Lower lobe of right lung (tissue), 2 donors: ENCODE results near the gene NR2F1-AS1. TPM values are rescaled to one million over a fixed set of nuclear protein-coding genes. Genes with fewer than 3 reads are reported as not detected.

Experiments used
- ATAC-seq, 2 donors: fragments of 200-7000 bp; cut with Tn5 transposase; one replicate each; pipeline ENCODE4 v1.9.1; 2020 to 2022; ENCODE audit warnings: mild to moderate bottlenecking in 2 of 2, moderate library complexity in 2 of 2
- DNase-seq: peaks from one replicate; pipeline ENCODE4 v3.0.0-alpha.2; 2020
- H3K27ac ChIP-seq: fragments of 200-600 bp; one replicate; pipeline ENCODE4 v1.8.0; 2022
- H3K27me3 ChIP-seq: fragments of 200-600 bp; one replicate; pipeline ENCODE4 v1.8.0; 2022; ENCODE audit warnings: low read depth
- H3K36me3 ChIP-seq: fragments of 200-600 bp; one replicate; pipeline ENCODE4 v1.8.0; 2022; ENCODE audit warnings: mild to moderate bottlenecking
- H3K4me1 ChIP-seq: fragments of 200-600 bp; one replicate; pipeline ENCODE4 v1.8.0; 2022
- H3K4me3 ChIP-seq: fragments of 200-600 bp; one replicate; pipeline ENCODE4 v1.8.0; 2022; ENCODE audit warnings: mild to moderate bottlenecking
- H3K9me3 ChIP-seq: fragments of 200-600 bp; one replicate; pipeline ENCODE4 v1.8.0; 2022
- CTCF ChIP-seq: fragments of 200-600 bp; IDR thresholded peaks from one replicate; pipeline ENCODE4 v1.8.0; 2022; ENCODE audit warnings: antibody characterized with exemption, mild to moderate bottlenecking
- intact Hi-C: fragments of 100-400 bp; cut with DNase I; formaldehyde crosslinking; loops from one replicate; pipeline ENCODE4 v1.11.0; 2022
- total RNA-seq: library from RNA; stranded (reverse); fragmentation: NEBNext Ultra II Directional; extraction: Animal tissue kit (Norgen Biotek cat#: 25700); gene quantifications from one replicate; pipeline ENCODE4 v1.2.1, GENCODE V29; 2021
- donor health status: DM: no; HTN: yes; CAD: no; lungs with severe emphysema.

NR2F1-AS1 gene
- total RNA-seq, 1 donor from 2014 or later: 11.1 TPM

DNA sequence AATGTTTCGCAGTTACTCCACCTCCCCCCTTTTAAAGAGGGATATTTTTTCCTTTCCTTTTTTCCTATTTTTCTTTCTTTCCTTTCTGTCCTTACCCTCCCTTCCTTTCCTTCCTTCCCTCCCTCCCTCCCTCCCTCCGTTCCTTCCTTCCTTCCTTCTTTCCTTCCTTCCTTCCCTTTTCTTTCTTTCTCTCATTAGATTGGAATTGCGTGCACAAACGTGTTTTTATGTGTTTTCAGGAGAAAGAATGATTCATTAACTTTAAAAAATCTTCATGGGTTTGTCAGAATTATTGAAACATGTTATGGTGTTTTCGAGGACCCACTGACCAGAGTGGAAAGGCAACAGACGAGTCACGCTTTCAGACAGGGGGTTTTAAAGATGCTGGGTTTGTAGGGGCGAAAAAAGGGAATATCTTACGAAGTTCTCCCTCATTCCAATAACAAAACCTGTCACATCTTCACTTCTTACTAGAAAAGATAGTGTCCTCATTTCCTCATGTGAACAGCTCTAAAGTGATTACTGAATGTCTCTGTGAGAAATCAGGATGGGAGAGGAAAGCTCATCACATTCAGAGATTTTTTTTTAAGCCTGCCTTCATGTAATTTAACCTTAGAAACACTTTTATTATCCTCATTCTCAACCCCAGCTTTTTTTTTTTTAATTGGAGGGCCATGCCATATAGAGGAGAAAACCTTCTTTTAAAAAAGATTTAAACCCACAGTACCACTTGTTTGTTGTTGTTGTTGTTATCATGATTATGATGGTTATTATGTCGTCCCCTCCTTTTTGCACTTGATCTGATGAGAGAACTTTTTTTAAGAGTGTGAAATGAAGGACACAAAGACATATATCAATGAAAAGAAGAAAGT is 23.9 kb upstream of the NR2F1-AS1 start:
- DNase-seq: no peak
- Histone ChIP-seq H3K36me3 (no peaks in the 10 kb centered on the region), H3K4me1 (peaks cover 10% of the 10 kb centered on the region), H3K27me3 (peaks cover 90% of the 10 kb centered on the region), H3K4me3 (peak overlapping the region; percentile 46), H3K9me3 (no peaks in the 10 kb centered on the region), H3K27ac (peak overlapping the region; percentile 57)
- intact Hi-C loops: loop anchor here (10.0 kb wide), 1 partner anchor 200 kb away; no protein-coding TSS in a partner anchor
- TF ChIP-seq CTCF: no peak
- ATAC-seq: no peak

- DNase-seq (no peak), ATAC-seq (peak; percentile 24 to 31)
- peaks cover 90% of the 10 kb centered on the region for H3K27me3 ChIP-seq
- no peaks in the 10 kb centered on the region for H3K36me3 ChIP-seq
- H3K27ac ChIP-seq: peak overlapping the region; percentile 57
- H3K9me3 ChIP-seq: no peaks in the 10 kb centered on the region
- peak overlapping the region; percentile 46 for H3K4me3 ChIP-seq
- no peak for TF ChIP-seq CTCF
- peaks cover 10% of the 10 kb centered on the region for H3K4me1 ChIP-seq
- intact Hi-C loops: loop anchor here (10.0 kb wide), 1 partner anchor 201 kb away; no protein-coding TSS in a partner anchor
These were observed 23.0 kb upstream of the NR2F1-AS1 start for GRCh38 chr5:93603793-93604643.

DNA sequence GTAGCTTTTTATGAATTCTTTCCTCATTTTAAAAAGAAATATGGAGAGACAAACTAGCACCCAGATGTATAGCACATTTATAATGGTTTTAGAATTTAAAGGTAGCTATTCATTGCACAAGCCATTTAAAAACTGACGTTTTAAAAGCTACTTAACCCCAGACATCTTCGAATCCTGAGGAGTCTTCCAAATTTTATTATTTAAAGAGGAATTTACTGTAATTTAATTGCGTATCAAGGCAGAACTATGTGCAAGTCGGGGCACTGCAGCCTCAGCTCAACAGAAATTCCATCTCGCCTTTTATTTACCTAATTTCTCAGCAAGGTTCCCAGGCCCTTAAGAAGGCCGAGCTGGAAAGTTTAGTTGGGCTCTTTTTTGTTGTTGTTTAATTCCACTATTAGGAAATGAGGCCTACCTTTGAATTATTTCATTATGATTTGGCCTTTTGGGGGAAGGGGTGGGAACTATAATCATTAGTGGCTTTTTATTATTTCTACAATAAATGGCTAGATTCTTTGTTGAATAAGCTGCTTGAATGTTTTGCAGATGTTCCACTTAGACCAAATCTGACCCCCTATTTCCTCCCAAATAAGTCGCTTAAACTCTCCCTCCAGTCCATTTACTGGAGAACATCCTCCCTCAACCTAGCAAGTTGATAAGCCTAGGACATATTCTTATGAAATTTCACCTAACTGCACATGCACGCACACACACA is 22.2 kb upstream of the NR2F1-AS1 start:
- no peak overlapping the region for H3K4me3 ChIP-seq
- no peak for ATAC-seq
- H3K27me3 ChIP-seq: peaks cover 91% of the 10 kb centered on the region
- no peak for TF ChIP-seq CTCF
- H3K9me3 ChIP-seq: no peaks in the 10 kb centered on the region
- no peak for DNase-seq
- peaks cover 10% of the 10 kb centered on the region for H3K4me1 ChIP-seq
- peak overlapping the region; percentile 64 for H3K27ac ChIP-seq
- intact Hi-C loops: loop anchor here (10.0 kb wide), 1 partner anchor 202 kb away; no protein-coding TSS in a partner anchor
- no peaks in the 10 kb centered on the region for H3K36me3 ChIP-seq

GRCh38 chr5:93602241-93603077 is 21.4 kb upstream of the NR2F1-AS1 start:
- peak overlapping the region; percentile 30 for H3K4me3 ChIP-seq
- H3K4me1 ChIP-seq: peaks cover 7% of the 10 kb centered on the region
- H3K27ac ChIP-seq: peak overlapping the region; percentile 64
- DNase-seq (no peak), ATAC-seq (no peak)
- H3K27me3 ChIP-seq: peaks cover 93% of the 10 kb centered on the region
- no peak for TF ChIP-seq CTCF
- intact Hi-C loops: loop anchor here (10.0 kb wide), 1 partner anchor 202 kb away; no protein-coding TSS in a partner anchor
- no peaks in the 10 kb centered on the region for H3K9me3 ChIP-seq
- no peaks in the 10 kb centered on the region for H3K36me3 ChIP-seq
